Measurements from ENCODE around the gene ACTG1. TPM values are rescaled to one million over a fixed set of nuclear protein-coding genes. Genes with fewer than 3 reads are reported as not detected.

Gene ACTG1
- total RNA-seq, 2 experiments from 2014 or later = 1,296 to 1,318 TPM

- TF ChIP-seq, protein P1, sequence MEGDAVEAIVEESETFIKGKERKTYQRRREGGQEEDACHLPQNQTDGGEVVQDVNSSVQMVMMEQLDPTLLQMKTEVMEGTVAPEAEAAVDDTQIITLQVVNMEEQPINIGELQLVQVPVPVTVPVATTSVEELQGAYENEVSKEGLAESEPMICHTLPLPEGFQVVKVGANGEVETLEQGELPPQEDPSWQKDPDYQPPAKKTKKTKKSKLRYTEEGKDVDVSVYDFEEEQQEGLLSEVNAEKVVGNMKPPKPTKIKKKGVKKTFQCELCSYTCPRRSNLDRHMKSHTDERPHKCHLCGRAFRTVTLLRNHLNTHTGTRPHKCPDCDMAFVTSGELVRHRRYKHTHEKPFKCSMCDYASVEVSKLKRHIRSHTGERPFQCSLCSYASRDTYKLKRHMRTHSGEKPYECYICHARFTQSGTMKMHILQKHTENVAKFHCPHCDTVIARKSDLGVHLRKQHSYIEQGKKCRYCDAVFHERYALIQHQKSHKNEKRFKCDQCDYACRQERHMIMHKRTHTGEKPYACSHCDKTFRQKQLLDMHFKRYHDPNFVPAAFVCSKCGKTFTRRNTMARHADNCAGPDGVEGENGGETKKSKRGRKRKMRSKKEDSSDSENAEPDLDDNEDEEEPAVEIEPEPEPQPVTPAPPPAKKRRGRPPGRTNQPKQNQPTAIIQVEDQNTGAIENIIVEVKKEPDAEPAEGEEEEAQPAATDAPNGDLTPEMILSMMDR (IDR thresholded peaks at IDR 0.05) = no peak
Measured at GRCh38 chr17:81508639-81509206, 3.9 kb downstream of the ACTG1 start.

DNA sequence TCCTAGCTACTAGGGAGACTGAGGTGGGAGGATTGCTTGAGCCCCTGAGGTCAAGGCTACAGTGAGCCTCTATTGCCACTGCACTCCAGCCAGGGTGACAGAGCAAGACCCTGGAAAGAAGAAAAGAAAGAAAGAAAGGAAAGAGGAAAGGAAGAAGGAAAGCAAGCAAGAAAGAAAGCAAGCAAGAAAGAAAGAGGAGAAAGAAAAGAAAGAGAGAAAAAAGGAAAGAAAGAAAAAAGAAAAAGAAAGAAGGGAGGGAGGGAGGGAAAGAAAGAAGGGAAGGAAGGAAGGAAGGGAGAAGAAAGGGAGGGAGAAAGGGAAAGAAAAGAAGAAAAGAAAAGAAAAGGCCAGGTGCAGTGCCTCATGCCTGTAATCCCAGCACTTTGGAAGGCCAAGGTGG is 9.0 kb downstream of the ACTG1 start:
- Histone ChIP-seq H3K27me3 (ENCODE audit: control insufficient read depth in 1 of 2, insufficient read depth in 2 of 2, low read length in 2 of 2) (no peaks in the 10 kb centered on the region), H3K4me1 (ENCODE audit: insufficient read depth, low read length) (peaks cover 7% of the 10 kb centered on the region), H3K4me3 (ENCODE audit: low read length) (no peak overlapping the region), H3K27ac (ENCODE audit: low read depth in 1 of 2, low read length in 2 of 2) (no peak overlapping the region), H3K9me3 (ENCODE audit: control insufficient read depth in 1 of 2, insufficient read depth in 1 of 2, low read length in 2 of 2) (no peaks in the 10 kb centered on the region), H3K36me3 (ENCODE audit: insufficient read depth, low read length) (no peaks in the 10 kb centered on the region)
- ChIA-PET POLR2A (interaction anchor here (1.6 kb wide), 1 partner anchor 9 kb away, joined by 3 read pairs; the partner anchor contains the start of gene ACTG1), CTCF (no interaction called here)
- H3K36me3 Mint-ChIP-seq (ENCODE audit: low read depth) = peaks cover 9% of the 10 kb centered on the region
- ATAC-seq (ENCODE audit: poor library complexity) = no peak
- intact Hi-C loops (cut with DNase I, micrococcal nuclease) = no loop called here
- TF ChIP-seq, protein P1 (IDR thresholded peaks at IDR 0.05) = no peak
- DNase-seq = no peak
- H3K27ac Mint-ChIP-seq = no peak overlapping the region
- H3K4me3 Mint-ChIP-seq = no peak overlapping the region
- no peaks in the 10 kb centered on the region for H3K9me3 Mint-ChIP-seq
- H3K4me1 Mint-ChIP-seq (ENCODE audit: low read depth) = peaks cover 11% of the 10 kb centered on the region
- no peaks in the 10 kb centered on the region for H3K27me3 Mint-ChIP-seq

More at GRCh38 chr17:81508639-81509206, 3.9 kb downstream of the ACTG1 start:
- H3K36me3 ChIP-seq (ENCODE audit: insufficient read depth, low read length) = peaks cover 35% of the 10 kb centered on the region
- H3K9me3 ChIP-seq (ENCODE audit: control insufficient read depth in 1 of 2, insufficient read depth in 1 of 2, low read length in 2 of 2) = peaks cover 0 to 4% of the 10 kb centered on the region in 2 experiments
- H3K4me3 Mint-ChIP-seq = peak overlapping the region; percentile 99
- H3K27me3 ChIP-seq (ENCODE audit: control insufficient read depth in 1 of 2, insufficient read depth in 2 of 2, low read length in 2 of 2) = no peaks in the 10 kb centered on the region
- H3K4me1 ChIP-seq (ENCODE audit: insufficient read depth, low read length) = peaks cover 40% of the 10 kb centered on the region
- ATAC-seq (ENCODE audit: poor library complexity) = no peak
- peak overlapping the region; percentile 98 for H3K4me3 ChIP-seq (ENCODE audit: low read length)
- no peaks in the 10 kb centered on the region for H3K27me3 Mint-ChIP-seq
- intact Hi-C loops (cut with DNase I, micrococcal nuclease) = loop anchor here in 1 of 2 experiments (5.0 kb wide), 1 partner anchor 111 kb away; the partner anchor contains the start of gene BAHCC1
- ChIA-PET POLR2A (interaction anchor here (0.7 to 9.3 kb wide), 14 partner anchors 9 to 1669 kb away, joined by 3 to 93 read pairs (median 5); partner anchors contain the start of genes BAHCC1, CBX4 and FAAP100), CTCF (interaction anchor here (0.8 to 2.0 kb wide), 3 partner anchors 10 to 217 kb away, joined by 3 to 6 read pairs (median 4); no protein-coding TSS in a partner anchor)
- H3K27ac ChIP-seq (ENCODE audit: low read depth in 1 of 2, low read length in 2 of 2) = peak overlapping the region; percentile 47 to 72
- no peaks in the 10 kb centered on the region for H3K9me3 Mint-ChIP-seq
- DNase-seq = peak in 1 of 14 experiments; percentile 33
- H3K27ac Mint-ChIP-seq = peak overlapping the region; percentile 90
- H3K4me1 Mint-ChIP-seq (ENCODE audit: low read depth) = peaks cover 43% of the 10 kb centered on the region
- peaks cover 49% of the 10 kb centered on the region for H3K36me3 Mint-ChIP-seq (ENCODE audit: low read depth)

DNA sequence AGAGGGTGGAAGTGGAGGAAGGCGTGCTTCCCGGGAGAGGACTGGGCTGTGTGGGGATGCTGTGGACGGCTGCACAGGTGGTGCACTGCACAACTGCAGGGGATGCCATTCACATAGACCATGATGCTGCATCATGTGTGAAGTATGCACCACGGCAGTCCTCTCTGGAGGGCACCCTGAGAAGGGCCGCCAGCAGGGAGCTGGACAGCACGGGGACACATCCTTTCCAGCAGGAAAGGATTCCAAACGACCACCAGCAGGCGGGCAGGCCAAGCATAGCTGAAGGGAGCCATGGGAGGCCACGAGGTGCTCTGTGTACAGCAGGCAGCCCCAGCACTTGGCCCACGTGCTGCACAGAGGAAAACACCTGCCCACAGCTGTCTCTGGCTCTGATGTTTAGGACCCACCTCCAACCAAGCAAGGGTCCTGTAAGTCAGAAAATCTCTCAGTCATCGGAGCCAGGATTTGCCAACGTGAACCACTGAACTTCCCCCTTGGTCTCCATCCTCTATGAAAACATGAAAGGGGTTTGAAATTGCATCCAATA is 10.1 kb downstream of the ACTG1 start:
- H3K4me3 ChIP-seq (ENCODE audit: low read length) = no peak overlapping the region
- H3K4me3 Mint-ChIP-seq = no peak overlapping the region
- no peaks in the 10 kb centered on the region for H3K9me3 ChIP-seq (ENCODE audit: control insufficient read depth in 1 of 2, insufficient read depth in 1 of 2, low read length in 2 of 2)
- ATAC-seq (ENCODE audit: poor library complexity) (no peak), DNase-seq (no peak)
- H3K36me3 ChIP-seq (ENCODE audit: insufficient read depth, low read length) = no peaks in the 10 kb centered on the region
- ChIA-PET POLR2A (interaction anchor here (0.6 to 1.6 kb wide), 2 partner anchors 10 to 11 kb away, joined by 3 read pairs; partner anchors contain the start of gene ACTG1), CTCF (no interaction called here)
- H3K27me3 ChIP-seq (ENCODE audit: control insufficient read depth in 1 of 2, insufficient read depth in 2 of 2, low read length in 2 of 2) = no peaks in the 10 kb centered on the region
- H3K36me3 Mint-ChIP-seq (ENCODE audit: low read depth) = peaks cover under 1% of the 10 kb centered on the region
- peaks cover 1% of the 10 kb centered on the region for H3K4me1 Mint-ChIP-seq (ENCODE audit: low read depth)
- intact Hi-C loops (cut with DNase I, micrococcal nuclease) = no loop called here
- H3K27ac Mint-ChIP-seq = no peak overlapping the region
- TF ChIP-seq, protein P1 (IDR thresholded peaks at IDR 0.05) = no peak
- H3K27ac ChIP-seq (ENCODE audit: low read depth in 1 of 2, low read length in 2 of 2) = no peak overlapping the region
- H3K4me1 ChIP-seq (ENCODE audit: insufficient read depth, low read length) = no peaks in the 10 kb centered on the region
- no peaks in the 10 kb centered on the region for H3K9me3 Mint-ChIP-seq
- H3K27me3 Mint-ChIP-seq = no peaks in the 10 kb centered on the region

All from CD4-positive, alpha-beta T cell (primary cell).